HG03135 (cell line): ENCODE results near the gene CCR6.
"Not testable (repeated sequence)": the region's sequence is repeated elsewhere in the genome, so short reads cannot be mapped to it uniquely, and the experiment has no call there.

Experiments used
- ATAC-seq: cut with Tn5 transposase; IDR thresholded peaks from one replicate; pipeline ENCODE4 v1.9.1; 2021; ENCODE audit warnings: mild to moderate bottlenecking, moderate library complexity; ENCODE audit not compliant: unreplicated experiment

CCR6 gene

GRCh38 chr6:167165858-167166471 lies 43.1 kb downstream of the CCR6 start:
- ATAC-seq, result no peak

GRCh38 chr6:167167699-167168098 lies 44.8 kb downstream of the CCR6 start:
- ATAC-seq, result not testable (repeated sequence)

- ATAC-seq, result not testable (repeated sequence)
Measured at GRCh38 chr6:167168296-167168695, 45.4 kb downstream of the CCR6 start.

- not testable (repeated sequence) for ATAC-seq
Measured at GRCh38 chr6:167169867-167170266, 47.0 kb downstream of the CCR6 start.

GRCh38 chr6:167171300-167171699 lies 48.4 kb downstream of the CCR6 start:
- ATAC-seq, result not testable (repeated sequence)

GRCh38 chr6:167172011-167172410 lies 49.1 kb downstream of the CCR6 start:
- not testable (repeated sequence) for ATAC-seq

- not testable (repeated sequence) for ATAC-seq
Measured at GRCh38 chr6:167177271-167177670, 54.4 kb downstream of the CCR6 start.

- ATAC-seq, result not testable (repeated sequence)
Measured at GRCh38 chr6:167178896-167179655, 56.2 kb downstream of the CCR6 start.

- not testable (repeated sequence) for ATAC-seq
Measured at GRCh38 chr6:167180086-167180485, 57.2 kb downstream of the CCR6 start.

- not testable (repeated sequence) for ATAC-seq
Measured at GRCh38 chr6:167181351-167181750, 58.5 kb downstream of the CCR6 start.

GRCh38 chr6:167182913-167183314 lies 60.0 kb downstream of the CCR6 start:
- not testable (repeated sequence) for ATAC-seq

GRCh38 chr6:167185101-167185500 lies 62.2 kb downstream of the CCR6 start:
- not testable (repeated sequence) for ATAC-seq

- not testable (repeated sequence) for ATAC-seq
Measured at GRCh38 chr6:167187275-167187674, 64.4 kb downstream of the CCR6 start.
